ENCODE data around the gene ADRA1B.
A peak's percentile ranks its signal among the peaks of the same experiment; 100 is the strongest.

ADRA1B gene

DNA sequence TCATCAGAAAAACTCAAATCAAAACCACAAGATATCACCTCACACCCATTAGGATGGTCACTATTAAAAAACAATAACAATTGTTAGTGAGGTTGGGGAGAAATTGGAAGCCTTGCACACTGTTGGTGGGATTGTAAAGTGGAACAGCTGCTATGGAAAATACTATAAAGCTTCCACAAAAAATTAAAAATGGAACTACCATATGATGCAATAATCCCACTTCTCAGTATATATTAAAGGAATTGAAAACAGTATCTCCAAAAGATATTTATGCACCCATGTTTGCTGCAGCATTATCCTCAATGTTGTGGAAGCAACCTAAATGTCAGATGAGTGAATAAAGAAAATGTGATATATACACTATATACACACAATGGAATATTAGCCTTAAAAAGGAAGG is 14.5 kb upstream of the ADRA1B start:
- no peak for DNase-seq

DNA sequence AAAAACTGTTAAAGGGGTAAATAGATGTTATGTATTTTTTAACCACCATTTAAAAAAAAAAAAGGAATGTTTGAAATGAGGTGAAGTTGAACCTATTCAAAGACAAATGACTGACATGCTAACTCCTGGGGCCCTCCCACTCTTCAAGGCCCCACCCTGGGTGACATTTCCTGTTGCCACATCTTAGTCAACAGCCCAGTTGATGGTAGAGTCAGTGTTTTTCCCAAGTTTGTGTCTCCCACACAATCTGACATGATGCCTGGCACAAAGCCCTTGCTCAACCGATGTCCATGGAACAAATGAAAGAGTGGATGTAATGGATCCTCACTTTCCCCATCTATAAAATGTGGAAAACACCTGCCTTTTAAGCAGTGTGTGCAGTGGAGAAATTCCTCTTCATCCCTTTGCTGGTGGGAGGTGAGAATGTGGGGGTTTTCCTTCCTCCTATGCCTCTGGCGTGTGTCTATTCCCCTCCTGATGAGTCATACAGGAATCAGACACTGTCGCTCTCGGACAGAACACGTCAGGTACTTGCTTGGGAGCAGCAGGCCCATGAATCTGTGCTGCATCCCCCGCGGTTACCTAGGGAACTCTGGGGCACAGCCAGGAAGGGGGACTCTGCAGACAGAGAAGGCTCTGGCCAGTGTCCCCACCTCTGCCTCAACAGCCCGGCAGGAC is 13.7 kb upstream of the ADRA1B start:
- DNase-seq, result peak; percentile 51

GRCh38 chr5:159903131-159903530 is 13.2 kb upstream of the ADRA1B start:
- no peak for DNase-seq

GRCh38 chr5:159904874-159905273 is 11.4 kb upstream of the ADRA1B start:
- DNase-seq, result no peak

GRCh38 chr5:159905496-159905895 is 10.8 kb upstream of the ADRA1B start:
- DNase-seq, result peak; percentile 91

DNA sequence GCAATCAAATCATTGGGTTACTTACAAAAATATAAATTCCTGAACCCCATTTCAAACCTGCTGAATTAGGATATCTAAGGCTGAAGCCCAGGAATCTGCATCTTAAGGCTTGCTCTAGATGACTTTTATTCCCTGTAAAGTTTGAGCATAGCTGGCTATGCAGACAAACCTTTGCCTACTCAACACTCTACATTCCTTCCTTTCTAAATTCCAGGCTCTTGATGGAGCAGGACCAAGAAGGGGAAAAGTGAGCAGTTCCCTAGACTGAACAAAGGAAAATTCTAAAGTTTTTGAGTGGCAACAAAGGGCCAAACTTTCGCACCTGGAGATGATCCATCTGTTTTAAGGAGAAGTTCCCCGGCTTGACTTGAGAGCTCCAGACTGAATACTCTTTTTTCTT is 9.8 kb upstream of the ADRA1B start:
- no peak for DNase-seq

DNA sequence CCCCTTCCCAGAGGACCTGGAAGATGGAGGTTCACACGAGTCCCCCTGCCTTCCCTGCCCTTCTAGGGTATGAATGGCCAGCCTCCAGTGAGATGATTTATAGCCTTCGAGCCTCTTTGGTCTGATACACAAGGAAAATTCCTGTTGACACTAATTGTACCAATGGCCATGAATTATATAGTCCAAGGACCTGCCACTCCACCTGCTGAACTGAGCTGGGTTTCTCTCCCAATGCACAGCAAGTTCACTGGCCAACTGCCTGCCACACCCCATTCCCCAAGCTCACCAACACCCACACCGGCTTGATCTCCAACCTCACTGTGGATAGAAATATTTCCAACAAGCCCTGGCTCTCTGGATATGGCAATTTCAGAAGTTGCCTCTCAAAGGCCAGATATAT is 9.3 kb upstream of the ADRA1B start:
- DNase-seq, result no peak

- no peak for DNase-seq
These were observed 8.3 kb upstream of the ADRA1B start for GRCh38 chr5:159907689-159908590.

GRCh38 chr5:159908591-159908940 is 7.7 kb upstream of the ADRA1B start:
- DNase-seq, result peak; percentile 47

DNA sequence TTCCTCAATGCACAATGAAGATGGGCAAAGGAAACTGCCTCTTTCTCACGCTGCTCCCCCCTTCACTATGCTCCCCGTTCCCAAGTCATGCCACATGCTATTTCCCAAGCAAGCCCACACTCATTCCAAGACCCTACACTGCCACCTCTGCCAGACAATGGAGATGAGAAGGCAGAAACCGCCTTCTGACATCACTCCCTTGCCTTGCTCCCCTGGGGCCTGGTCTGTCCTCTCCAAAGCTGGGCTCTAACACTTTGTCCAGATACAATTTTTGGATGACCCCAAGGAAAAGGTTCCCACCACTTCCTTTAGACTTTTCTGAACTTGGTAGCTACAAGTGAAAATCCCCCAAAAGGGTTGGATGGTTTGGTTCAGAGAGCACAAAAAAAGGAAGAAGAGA is 7.2 kb upstream of the ADRA1B start:
- no peak for DNase-seq

- no peak for DNase-seq
These were observed 6.0 kb upstream of the ADRA1B start for GRCh38 chr5:159910207-159910842.

DNA sequence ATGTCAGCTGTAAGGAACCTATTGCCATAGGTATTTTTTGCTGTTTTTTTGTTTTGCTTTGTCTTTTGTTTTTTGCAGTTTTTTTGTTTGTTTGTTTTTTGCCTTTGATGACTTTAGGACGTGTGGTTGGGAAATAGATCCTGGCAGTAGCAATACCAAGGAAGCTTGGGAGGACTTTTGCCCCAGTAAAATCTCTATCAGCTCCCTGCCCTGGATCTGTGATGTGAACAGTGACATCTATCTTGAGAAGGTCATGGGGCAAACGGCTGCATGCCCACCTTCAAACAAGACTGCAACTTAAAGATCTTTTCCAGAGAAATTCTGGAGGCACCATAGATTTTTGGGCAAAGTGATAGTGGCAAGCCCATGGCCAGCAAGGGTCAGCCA is 5.4 kb upstream of the ADRA1B start:
- DNase-seq, result no peak

DNA sequence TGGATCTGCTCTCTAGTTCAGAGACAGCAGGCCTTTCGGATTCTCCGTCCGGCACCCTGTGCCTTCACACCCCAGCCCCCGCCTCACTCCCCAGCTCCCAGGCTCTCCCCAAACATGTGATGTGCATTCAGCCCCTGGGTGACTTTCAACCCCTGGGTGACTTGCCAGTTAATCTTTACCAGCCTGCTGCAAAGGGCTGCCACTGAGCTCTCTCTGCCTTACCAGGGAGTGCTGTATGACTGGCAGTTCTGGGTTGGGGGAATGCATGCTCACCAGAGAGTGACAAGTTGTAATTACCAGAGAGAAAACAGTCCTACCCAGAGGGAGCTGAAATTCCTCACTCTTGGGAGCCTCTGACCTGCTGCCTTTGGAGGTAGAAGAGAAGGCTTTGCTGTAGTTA is 4.9 kb upstream of the ADRA1B start:
- no peak for DNase-seq

GRCh38 chr5:159912033-159912800 is 4.1 kb upstream of the ADRA1B start:
- peak; percentile 86 for DNase-seq

GRCh38 chr5:159913048-159913447 is 3.2 kb upstream of the ADRA1B start:
- peak; percentile 78 for DNase-seq

DNA sequence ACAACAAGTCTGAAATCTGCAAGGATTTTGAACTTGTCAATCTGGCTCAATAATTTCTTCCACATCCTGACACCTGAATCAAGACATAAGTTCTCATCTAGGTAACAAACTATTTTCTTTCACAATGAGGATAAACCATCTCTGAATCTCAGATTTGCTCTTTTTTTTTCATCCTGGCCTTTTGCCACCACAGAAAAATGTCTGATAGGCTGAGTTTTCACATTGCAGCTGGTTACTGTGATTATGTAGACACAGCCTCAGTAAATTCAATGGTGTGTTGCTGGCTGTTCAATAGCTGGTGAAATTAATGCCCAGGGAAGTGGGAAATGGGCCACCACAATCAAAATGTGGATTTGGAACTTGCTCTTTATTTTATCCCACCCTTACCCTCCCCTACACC is 2.8 kb upstream of the ADRA1B start:
- DNase-seq, result no peak

DNA sequence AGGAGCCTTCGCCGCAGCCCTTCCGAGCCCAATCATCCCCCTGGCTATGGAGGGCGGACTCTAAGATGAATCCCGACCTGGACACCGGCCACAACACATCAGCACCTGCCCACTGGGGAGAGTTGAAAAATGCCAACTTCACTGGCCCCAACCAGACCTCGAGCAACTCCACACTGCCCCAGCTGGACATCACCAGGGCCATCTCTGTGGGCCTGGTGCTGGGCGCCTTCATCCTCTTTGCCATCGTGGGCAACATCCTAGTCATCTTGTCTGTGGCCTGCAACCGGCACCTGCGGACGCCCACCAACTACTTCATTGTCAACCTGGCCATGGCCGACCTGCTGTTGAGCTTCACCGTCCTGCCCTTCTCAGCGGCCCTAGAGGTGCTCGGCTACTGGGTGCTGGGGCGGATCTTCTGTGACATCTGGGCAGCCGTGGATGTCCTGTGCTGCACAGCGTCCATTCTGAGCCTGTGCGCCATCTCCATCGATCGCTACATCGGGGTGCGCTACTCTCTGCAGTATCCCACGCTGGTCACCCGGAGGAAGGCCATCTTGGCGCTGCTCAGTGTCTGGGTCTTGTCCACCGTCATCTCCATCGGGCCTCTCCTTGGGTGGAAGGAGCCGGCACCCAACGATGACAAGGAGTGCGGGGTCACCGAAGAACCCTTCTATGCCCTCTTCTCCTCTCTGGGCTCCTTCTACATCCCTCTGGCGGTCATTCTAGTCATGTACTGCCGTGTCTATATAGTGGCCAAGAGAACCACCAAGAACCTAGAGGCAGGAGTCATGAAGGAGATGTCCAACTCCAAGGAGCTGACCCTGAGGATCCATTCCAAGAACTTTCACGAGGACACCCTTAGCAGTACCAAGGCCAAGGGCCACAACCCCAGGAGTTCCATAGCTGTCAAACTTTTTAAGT is 819 bp downstream of the ADRA1B start:
- DNase-seq, result no peak

- no peak for DNase-seq
These were observed 1.7 kb downstream of the ADRA1B start for GRCh38 chr5:159917994-159918393.

DNA sequence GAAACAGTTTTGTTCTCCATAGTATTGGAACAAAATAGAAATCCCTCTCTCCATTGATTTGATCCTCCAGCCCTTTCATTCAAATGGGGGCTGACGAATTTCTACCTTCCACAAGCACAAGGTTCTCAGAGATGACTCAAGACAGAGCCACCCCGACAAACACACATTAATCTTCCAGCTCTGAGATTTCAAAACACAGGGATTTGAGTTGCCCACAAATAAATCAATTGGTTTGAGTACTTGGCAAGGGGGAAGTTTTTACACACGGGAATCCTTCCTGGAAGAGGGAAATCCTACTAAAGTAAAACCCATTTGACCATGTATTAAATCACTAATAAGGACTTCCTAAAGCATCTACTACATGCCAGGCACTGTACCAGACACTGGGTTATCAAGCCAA is 5.4 kb downstream of the ADRA1B start:
- DNase-seq, result no peak

DNA sequence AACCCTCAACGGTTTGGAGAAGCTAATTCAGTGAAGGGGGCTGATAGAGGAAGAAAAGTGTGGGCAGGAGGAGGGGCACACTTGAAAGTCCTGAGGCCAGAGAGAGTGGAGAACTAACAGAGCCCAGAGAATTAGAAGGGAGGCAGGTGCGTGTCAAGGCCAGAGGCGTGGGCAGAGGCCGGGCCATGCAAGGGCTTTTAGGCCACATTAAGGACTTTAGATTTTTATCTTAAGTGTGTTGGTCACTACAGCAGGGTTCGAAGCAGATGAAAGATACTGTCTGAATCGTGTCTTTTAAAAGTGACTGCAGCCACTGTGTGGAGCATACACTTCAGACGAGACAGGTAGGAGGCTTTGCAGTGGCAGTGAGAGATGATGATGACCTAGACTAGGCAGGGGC is 6.7 kb downstream of the ADRA1B start:
- DNase-seq, result no peak

DNA sequence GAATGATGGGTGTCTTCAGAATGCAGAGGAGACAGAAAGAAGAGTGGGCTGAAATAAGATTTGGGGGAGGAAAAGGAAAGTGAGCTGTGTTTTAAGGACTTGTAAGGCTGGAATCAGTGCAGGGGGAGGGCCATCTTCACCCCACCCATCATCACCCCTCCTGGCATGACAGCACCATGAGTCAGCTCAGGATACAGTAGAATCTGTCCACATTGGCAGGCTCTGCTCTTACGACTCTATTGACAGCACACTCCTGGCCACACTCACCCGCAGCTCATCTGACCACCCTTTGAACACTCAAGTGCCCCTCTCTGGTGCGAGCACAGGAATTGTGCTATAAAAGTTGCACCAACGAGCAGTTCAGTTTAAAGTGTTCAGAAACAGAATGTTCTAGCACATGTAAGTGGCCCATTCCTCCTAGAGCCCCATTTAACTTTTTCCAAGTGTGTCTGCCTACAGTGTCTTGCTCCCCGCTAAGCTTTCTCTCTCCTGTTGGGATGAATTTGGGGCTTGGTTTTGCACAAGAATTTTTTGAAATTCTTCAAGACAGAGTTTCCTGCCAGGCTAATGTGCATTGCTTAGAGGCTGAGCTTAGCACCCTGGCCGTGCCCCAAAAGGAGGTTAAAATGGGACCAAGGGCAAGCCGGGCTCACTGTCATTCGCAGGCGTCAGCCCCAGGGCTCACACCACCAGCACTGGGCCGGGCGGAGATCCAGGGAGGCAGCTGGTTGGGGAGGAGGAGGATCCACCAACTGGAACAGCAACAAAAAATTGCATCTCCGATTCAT is 12.0 kb downstream of the ADRA1B start:
- DNase-seq, result peak; percentile 84

All from fibroblast of skin of back (primary cell).